Ovary (tissue), 9 donors: ENCODE data around the gene ZNF582. TPM values are rescaled to one million over a fixed set of nuclear protein-coding genes. Genes with fewer than 3 reads are reported as not detected.

Source experiments
- DNase-seq, 5 donors: peaks; one replicate each; pipeline ENCODE4 v3.0.0-alpha.2; 2019 to 2020
- H3K27ac ChIP-seq, 2 donors: fragments of 200-600 bp; one replicate each; pipeline versions ENCODE4 v1.5.1 to v1.8.0; 2019 to 2022
- H3K27me3 ChIP-seq: fragments of 200-600 bp; one replicate; pipeline ENCODE4 v1.8.0; 2022
- H3K36me3 ChIP-seq: fragments of 200-600 bp; sonication (generic); one replicate; pipeline ENCODE4 v1.5.1; 2019
- H3K4me1 ChIP-seq: one replicate; pipeline ENCODE4 v1.8.1; 2013; ENCODE audit warnings: mild to moderate bottlenecking, moderate library complexity; ENCODE audit not compliant: insufficient read depth
- H3K4me3 ChIP-seq: fragments of 200-600 bp; sonication (generic); one replicate; pipeline ENCODE4 v1.5.1; 2017
- H3K9me3 ChIP-seq, 2 donors: fragments of 200-600 bp in 1 of 2; sonication (generic) in 1 of 2; one replicate each; pipeline versions ENCODE4 v1.5.1 to v1.8.1; 2013 to 2019; ENCODE audit warnings: mild to moderate bottlenecking in 1 of 2, moderate library complexity in 1 of 2
- EP300 ChIP-seq: sonication (generic); formaldehyde crosslinking; IDR thresholded peaks from one replicate; pipeline ENCODE4 v1.6.1; 2017; ENCODE audit warnings: antibody characterized with exemption
- POLR2A ChIP-seq: fragments of 450-650 bp; IDR thresholded peaks from one replicate; pipeline ENCODE4 v1.6.1; 2017; ENCODE audit warnings: antibody characterized with exemption, mild to moderate bottlenecking, moderate library complexity
- WGBS, 3 donors: extraction: QIAGEN DNeasy Blood & Tissue Kit in 1 of 3; methylation state at CpG; one replicate each; pipeline versions ENCODE4 v1.1.5 to v1.1.7; 2013 to 2017; 5-methylcytosine and 5-hydroxymethylcytosine counted together
- intact Hi-C, 4 donors: fragments of 100-400 bp; cut with DNase I; formaldehyde crosslinking; loops; one replicate each; pipeline versions ENCODE4 v1.11.0 to v1.15.1; 2022 to 2023
- polyA plus RNA-seq, 2 donors: library from polyadenylated mRNA; stranded (reverse); fragments of 200-250 nt in 1 of 2; fragments of 350-450 nt in 1 of 2; fragmentation: Illumina TruSeq in 1 of 2; extraction: RNeasy Lipid Tissue Mini Kit (QIAGEN cat#74804) in 1 of 2; gene quantifications; one replicate each; pipeline ENCODE4 v1.2.3, GENCODE V29; 2013 to 2014
- total RNA-seq, 7 donors: library from RNA; depleted of rRNA in 2 of 7; stranded (reverse); fragments of >200 nt in 2 of 7; fragmentation: NEBNext Ultra II Directional in 3 of 7; extraction: Animal tissue kit (Norgen Biotek cat#: 25700) in 3 of 7; gene quantifications; one replicate each; pipeline versions ENCODE4 v1.1.0 to v1.2.4, GENCODE V29; 2016 to 2023
- TF ChIP-seq, protein P1 (sequence below), 3 donors: fragments of 450-650 bp in 2 of 3; fragments of 200-600 bp in 1 of 3; IDR thresholded peaks; one replicate each; pipeline versions ENCODE4 v1.5.1 to v1.8.0; 2016 to 2022; ENCODE audit warnings: antibody characterized with exemption in 3 of 3, mild to moderate bottlenecking in 1 of 3
- donor health status: DM: no; HTN: no; CAD: no; lungs with moderate emphysema.
- donor health status: DM: no; HTN: no; CAD: no.
- donor health status: Bipolar disorder and iron deficiency.
- donor health status: DM: yes; HTN: yes; CAD: no.
- donor health status: DM: no; HTN: no; CAD: no.
- donor health status: DM: yes; HTN: yes; CAD: no.

The ZNF582 gene
- total and polyA plus RNA-seq, 9 donors: 4.6 to 11.1 (median 7.9) TPM

DNA sequence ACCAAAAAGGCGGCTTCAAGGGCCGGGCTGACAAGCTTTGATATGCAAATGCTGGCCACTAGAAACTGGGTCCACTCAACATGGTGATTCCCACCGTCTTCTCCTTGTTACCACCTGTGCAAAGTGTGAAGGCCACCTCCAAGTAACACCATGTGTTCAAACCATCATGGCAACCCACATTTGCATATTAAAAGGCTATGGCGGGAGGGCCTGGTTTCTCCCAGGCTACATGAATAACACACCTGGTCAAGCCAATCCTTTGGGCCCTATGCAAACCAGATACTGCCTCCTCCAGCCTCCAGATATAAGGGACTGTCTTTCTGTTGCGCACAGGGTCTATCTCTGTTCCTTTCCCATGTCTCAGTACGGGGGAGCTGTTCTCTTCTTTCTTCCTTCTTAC lies 42.1 kb downstream of the ZNF582 start:
- Histone ChIP-seq H3K27me3 (no peaks in the 10 kb centered on the region), H3K4me3 (no peak overlapping the region), H3K27ac (no peak overlapping the region), H3K36me3 (no peaks in the 10 kb centered on the region), H3K9me3 (no peaks in the 10 kb centered on the region), H3K4me1 (no peaks in the 10 kb centered on the region)
- 80 to 88% (median 81%) methylated on average over 6 of the region's 6 CpGs for WGBS, 3 donors
- intact Hi-C loops: loop anchor here in 3 of 4 donors (5.0 to 10.0 kb wide), 3 partner anchors 99 to 276 kb away; no protein-coding TSS in a partner anchor
- TF ChIP-seq EP300: no peak
- TF ChIP-seq, protein P1, sequence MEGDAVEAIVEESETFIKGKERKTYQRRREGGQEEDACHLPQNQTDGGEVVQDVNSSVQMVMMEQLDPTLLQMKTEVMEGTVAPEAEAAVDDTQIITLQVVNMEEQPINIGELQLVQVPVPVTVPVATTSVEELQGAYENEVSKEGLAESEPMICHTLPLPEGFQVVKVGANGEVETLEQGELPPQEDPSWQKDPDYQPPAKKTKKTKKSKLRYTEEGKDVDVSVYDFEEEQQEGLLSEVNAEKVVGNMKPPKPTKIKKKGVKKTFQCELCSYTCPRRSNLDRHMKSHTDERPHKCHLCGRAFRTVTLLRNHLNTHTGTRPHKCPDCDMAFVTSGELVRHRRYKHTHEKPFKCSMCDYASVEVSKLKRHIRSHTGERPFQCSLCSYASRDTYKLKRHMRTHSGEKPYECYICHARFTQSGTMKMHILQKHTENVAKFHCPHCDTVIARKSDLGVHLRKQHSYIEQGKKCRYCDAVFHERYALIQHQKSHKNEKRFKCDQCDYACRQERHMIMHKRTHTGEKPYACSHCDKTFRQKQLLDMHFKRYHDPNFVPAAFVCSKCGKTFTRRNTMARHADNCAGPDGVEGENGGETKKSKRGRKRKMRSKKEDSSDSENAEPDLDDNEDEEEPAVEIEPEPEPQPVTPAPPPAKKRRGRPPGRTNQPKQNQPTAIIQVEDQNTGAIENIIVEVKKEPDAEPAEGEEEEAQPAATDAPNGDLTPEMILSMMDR (IDR thresholded peaks at IDR 0.05): no peak
- DNase-seq: no peak

DNA sequence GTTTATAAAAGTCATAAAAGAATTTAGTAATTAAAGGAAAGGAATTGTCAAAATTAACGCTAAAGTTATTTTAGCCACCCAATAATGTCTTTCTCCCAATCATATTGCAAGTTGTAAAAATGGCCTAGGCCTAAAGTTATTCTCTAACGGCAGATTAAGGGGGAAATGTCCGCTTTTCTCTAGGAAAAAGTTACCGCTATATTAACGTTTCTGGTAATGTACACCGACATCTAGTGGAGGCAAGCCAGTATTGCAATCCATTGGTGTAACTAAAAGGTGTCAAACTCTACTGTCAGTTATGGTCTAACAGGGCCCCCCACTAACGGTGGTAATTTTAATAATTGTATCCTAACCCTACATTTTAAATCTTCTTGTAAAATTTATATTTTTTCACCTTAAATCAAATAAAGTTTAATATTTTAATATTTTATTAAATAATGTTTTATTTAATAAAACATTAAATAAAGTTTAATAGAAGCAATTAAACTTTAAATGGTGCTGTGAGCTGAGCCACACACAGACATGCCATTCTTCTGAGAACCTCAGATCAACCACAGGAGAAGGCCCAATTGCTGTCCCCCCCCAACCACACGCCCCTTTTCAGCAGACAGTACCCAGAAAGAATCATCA lies 42.8 kb downstream of the ZNF582 start:
- 20 to 23% (median 21%) methylated on average over 8 of the region's 8 CpGs for WGBS, 3 donors
- intact Hi-C loops: loop anchor here in 3 of 4 donors (5.0 to 10.0 kb wide), 3 partner anchors 98 to 276 kb away; no protein-coding TSS in a partner anchor

DNA sequence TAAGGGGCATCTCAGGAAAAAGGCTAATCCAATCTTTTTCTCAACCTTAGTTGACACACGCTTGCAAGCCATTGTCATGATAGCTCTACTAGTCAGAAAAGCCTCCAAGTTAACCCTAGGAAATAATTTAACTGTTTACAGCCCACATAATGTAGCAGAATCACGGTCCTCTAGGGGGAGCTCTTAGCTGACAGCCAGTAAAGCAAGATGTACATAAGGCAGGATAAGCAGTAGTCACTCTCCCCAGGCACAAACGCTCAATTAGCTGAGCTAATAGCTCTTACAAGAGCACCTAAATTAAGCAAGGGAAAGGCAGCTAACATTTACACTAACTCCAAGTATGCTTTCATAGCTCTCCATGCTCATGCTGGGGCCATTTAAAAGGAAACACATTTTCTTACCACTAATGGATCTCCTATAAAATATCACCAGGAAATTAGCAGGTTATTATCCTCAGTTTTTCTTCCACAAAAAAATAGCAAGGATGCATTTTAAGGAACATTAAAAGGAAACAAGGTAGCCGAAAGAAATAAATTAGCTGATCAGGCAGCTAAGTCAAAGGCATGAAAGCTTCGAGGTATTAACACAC lies 45.0 kb downstream of the ZNF582 start:
- Histone ChIP-seq H3K36me3 (no peaks in the 10 kb centered on the region), H3K4me1 (no peaks in the 10 kb centered on the region), H3K27ac (no peak overlapping the region), H3K9me3 (no peaks in the 10 kb centered on the region), H3K4me3 (no peak overlapping the region), H3K27me3 (no peaks in the 10 kb centered on the region)
- 70 to 75% (median 73%) methylated on average over 5 of the region's 5 CpGs for WGBS, 3 donors
- no peak for DNase-seq
- intact Hi-C loops: loop anchor here in 2 of 4 donors (10.0 kb wide), 2 partner anchors 94 to 264 kb away; no protein-coding TSS in a partner anchor
- TF ChIP-seq EP300 (no peak), POLR2A (no peak)
- TF ChIP-seq, protein P1 (IDR thresholded peaks at IDR 0.05): no peak

More for the DNA sequence above, 42.8 kb downstream of the ZNF582 start:
- Histone ChIP-seq H3K4me3 (no peak overlapping the region), H3K9me3 (no peaks in the 10 kb centered on the region), H3K36me3 (no peaks in the 10 kb centered on the region), H3K4me1 (no peaks in the 10 kb centered on the region), H3K27ac (no peak overlapping the region), H3K27me3 (no peaks in the 10 kb centered on the region)
- peak in 3 of 5 donors; percentile 21 to 67 (median 43) for DNase-seq
- no peak for TF ChIP-seq POLR2A
- TF ChIP-seq, protein P1 (IDR thresholded peaks at IDR 0.05): peak; percentile 34 to 79 (median 78)
- no peak for TF ChIP-seq EP300

DNA sequence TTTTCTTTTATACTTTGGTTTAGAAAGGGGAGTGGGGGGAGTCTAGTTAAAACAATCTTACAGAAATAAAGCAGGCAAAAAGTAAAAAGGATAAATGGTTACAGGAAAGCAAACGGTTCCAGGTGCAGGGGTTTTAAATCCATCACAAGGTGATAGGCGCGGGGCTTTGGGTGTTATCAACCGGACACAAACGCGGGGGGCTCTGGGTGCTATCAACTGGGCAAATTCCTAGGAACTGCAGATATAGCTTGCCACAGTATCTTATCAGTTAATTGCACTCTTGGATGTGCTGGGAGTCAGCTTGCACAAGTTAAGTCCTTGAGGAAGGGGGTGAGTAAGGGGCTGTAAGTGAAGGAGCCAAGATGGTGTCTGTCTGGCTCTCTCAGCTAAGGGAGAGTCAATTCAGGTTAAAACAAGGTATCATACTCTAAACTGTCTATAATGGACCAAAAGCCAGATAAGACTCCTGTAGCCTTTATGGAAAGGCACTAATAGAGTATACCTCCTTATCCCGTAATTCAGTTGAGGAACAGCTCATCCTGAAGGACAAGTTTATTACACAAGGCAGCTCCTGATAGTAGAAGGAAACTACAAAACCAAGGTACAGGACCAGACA lies 46.1 kb downstream of the ZNF582 start:
- Histone ChIP-seq H3K27ac (no peak overlapping the region), H3K4me3 (no peak overlapping the region), H3K9me3 (peaks cover 0 to 4% of the 10 kb centered on the region in 2 donors), H3K4me1 (no peaks in the 10 kb centered on the region), H3K27me3 (no peaks in the 10 kb centered on the region), H3K36me3 (no peaks in the 10 kb centered on the region)
- TF ChIP-seq, protein P1 (IDR thresholded peaks at IDR 0.05): no peak
- TF ChIP-seq EP300 (no peak), POLR2A (no peak)
- 37 to 55% (median 43%) methylated on average over 7 of the region's 7 CpGs for WGBS, 3 donors
- intact Hi-C loops: loop anchor here in 2 of 4 donors (10.0 kb wide), 2 partner anchors 92 to 262 kb away; no protein-coding TSS in a partner anchor
- DNase-seq: no peak
